ENCODE data around the gene RIPK1.

DNA sequence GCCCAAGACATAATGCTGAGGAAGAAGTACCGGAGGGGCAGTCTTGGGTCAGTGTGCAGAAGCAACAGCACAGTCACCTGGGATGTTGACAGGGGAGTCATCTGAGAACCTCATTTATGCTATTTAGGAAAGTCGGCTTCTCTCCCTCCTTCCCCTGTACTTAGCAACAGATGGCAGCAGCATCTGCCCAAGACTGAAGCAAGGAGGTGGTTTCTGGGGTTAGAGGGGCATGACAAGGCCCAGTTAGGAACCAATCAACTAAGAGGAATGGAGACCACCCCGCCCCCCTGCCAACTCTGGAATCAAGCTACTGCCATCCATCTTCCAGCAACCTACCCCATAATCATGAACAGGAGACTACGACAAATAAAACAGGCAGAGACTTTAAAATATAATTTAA, 21.7 kb downstream of the RIPK1 start:
- TF ChIP-seq, protein P1, sequence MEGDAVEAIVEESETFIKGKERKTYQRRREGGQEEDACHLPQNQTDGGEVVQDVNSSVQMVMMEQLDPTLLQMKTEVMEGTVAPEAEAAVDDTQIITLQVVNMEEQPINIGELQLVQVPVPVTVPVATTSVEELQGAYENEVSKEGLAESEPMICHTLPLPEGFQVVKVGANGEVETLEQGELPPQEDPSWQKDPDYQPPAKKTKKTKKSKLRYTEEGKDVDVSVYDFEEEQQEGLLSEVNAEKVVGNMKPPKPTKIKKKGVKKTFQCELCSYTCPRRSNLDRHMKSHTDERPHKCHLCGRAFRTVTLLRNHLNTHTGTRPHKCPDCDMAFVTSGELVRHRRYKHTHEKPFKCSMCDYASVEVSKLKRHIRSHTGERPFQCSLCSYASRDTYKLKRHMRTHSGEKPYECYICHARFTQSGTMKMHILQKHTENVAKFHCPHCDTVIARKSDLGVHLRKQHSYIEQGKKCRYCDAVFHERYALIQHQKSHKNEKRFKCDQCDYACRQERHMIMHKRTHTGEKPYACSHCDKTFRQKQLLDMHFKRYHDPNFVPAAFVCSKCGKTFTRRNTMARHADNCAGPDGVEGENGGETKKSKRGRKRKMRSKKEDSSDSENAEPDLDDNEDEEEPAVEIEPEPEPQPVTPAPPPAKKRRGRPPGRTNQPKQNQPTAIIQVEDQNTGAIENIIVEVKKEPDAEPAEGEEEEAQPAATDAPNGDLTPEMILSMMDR (conservative IDR thresholded peaks at IDR 0.05): no peak
- TF ChIP-seq EZH2 (IDR thresholded peaks at IDR 0.05; ENCODE audit: low read depth): no peak

Data from PC-9 (cell line).